ENCODE measurements around the gene GABBR2.

Gene GABBR2

DNA sequence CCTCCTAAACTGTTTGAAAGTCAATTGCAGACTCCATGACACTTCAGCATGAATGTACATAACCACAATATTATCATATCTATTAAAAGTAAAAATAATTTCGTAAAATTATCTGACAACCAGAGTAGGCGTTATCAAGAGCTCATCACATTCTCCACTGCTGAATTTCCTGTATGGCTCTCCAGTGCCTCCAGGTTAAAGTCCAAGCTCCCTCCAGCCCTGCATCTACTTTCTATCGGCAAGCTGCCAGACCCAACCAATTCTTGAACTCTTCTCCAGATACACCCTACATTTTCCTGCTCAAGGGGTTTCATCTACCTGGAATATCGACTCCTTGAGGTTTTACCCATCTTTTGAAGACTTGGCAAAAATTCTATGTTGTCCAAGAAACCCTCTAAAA lies 378.8 kb downstream of the GABBR2 start:
- H3K27me3 ChIP-seq (ENCODE audit: control insufficient read depth, insufficient read depth, low read length): no peaks in the 10 kb centered on the region
- no peaks in the 10 kb centered on the region for H3K79me2 ChIP-seq
- no peak overlapping the region for H3K27ac ChIP-seq
- H3K9ac ChIP-seq: no peak overlapping the region
- TF ChIP-seq, protein P1, sequence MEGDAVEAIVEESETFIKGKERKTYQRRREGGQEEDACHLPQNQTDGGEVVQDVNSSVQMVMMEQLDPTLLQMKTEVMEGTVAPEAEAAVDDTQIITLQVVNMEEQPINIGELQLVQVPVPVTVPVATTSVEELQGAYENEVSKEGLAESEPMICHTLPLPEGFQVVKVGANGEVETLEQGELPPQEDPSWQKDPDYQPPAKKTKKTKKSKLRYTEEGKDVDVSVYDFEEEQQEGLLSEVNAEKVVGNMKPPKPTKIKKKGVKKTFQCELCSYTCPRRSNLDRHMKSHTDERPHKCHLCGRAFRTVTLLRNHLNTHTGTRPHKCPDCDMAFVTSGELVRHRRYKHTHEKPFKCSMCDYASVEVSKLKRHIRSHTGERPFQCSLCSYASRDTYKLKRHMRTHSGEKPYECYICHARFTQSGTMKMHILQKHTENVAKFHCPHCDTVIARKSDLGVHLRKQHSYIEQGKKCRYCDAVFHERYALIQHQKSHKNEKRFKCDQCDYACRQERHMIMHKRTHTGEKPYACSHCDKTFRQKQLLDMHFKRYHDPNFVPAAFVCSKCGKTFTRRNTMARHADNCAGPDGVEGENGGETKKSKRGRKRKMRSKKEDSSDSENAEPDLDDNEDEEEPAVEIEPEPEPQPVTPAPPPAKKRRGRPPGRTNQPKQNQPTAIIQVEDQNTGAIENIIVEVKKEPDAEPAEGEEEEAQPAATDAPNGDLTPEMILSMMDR (IDR thresholded peaks at IDR 0.05): no peak
- no peak overlapping the region for H3K4me3 ChIP-seq (ENCODE audit: low read depth, low read length)
- H3K4me1 ChIP-seq: no peaks in the 10 kb centered on the region
- H3K9me3 ChIP-seq (ENCODE audit: control insufficient read depth, low read length): no peaks in the 10 kb centered on the region
- H3K4me2 ChIP-seq (ENCODE audit: low read length): no peak overlapping the region
- no peak overlapping the region for H2AFZ ChIP-seq
- no peaks in the 10 kb centered on the region for H3K36me3 ChIP-seq (ENCODE audit: control insufficient read depth, insufficient read depth, low read length)

DNA sequence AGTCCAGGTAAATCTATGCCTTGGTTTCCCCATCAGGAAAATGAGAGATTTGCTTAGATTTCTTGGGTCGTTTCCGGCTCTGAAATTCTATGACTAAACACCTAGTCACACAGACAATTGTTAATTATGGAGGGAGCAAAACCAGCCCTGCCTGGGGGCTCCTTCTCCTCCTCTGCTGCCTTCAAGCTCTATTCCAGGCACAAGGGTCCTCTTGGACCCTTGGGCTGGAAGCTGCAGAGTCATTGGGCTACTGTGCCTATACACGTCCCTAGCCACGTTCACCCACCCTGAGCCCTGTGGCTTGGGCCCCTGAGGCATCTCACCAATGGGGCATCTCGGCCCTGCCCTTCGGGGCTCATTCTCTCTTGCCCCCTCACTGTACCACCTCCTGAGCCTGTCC lies 379.5 kb downstream of the GABBR2 start:
- TF ChIP-seq, protein P1 (IDR thresholded peaks at IDR 0.05): no peak
- no peak overlapping the region for H3K4me2 ChIP-seq (ENCODE audit: low read length)
- no peaks in the 10 kb centered on the region for H3K4me1 ChIP-seq
- H3K9ac ChIP-seq: no peak overlapping the region
- H3K27ac ChIP-seq: no peak overlapping the region
- H3K27me3 ChIP-seq (ENCODE audit: control insufficient read depth, insufficient read depth, low read length): no peaks in the 10 kb centered on the region
- H2AFZ ChIP-seq: no peak overlapping the region
- H3K36me3 ChIP-seq (ENCODE audit: control insufficient read depth, insufficient read depth, low read length): no peaks in the 10 kb centered on the region
- no peaks in the 10 kb centered on the region for H3K9me3 ChIP-seq (ENCODE audit: control insufficient read depth, low read length)
- H3K4me3 ChIP-seq (ENCODE audit: low read depth, low read length): no peak overlapping the region
- H3K79me2 ChIP-seq: no peaks in the 10 kb centered on the region

GRCh38 chr9:98328770-98329169 lies 380.0 kb downstream of the GABBR2 start:
- no peak overlapping the region for H3K27ac ChIP-seq
- H3K4me1 ChIP-seq: no peaks in the 10 kb centered on the region
- H3K9ac ChIP-seq: no peak overlapping the region
- H3K27me3 ChIP-seq (ENCODE audit: control insufficient read depth, insufficient read depth, low read length): no peaks in the 10 kb centered on the region
- no peaks in the 10 kb centered on the region for H3K36me3 ChIP-seq (ENCODE audit: control insufficient read depth, insufficient read depth, low read length)
- H3K4me3 ChIP-seq (ENCODE audit: low read depth, low read length): no peak overlapping the region
- no peak overlapping the region for H3K4me2 ChIP-seq (ENCODE audit: low read length)
- no peaks in the 10 kb centered on the region for H3K79me2 ChIP-seq
- no peak overlapping the region for H2AFZ ChIP-seq
- H3K9me3 ChIP-seq (ENCODE audit: control insufficient read depth, low read length): no peaks in the 10 kb centered on the region
- TF ChIP-seq, protein P1 (IDR thresholded peaks at IDR 0.05): no peak

GRCh38 chr9:98328141-98328540 lies 380.6 kb downstream of the GABBR2 start:
- H2AFZ ChIP-seq: no peak overlapping the region
- no peak overlapping the region for H3K4me3 ChIP-seq (ENCODE audit: low read depth, low read length)
- H3K27me3 ChIP-seq (ENCODE audit: control insufficient read depth, insufficient read depth, low read length): no peaks in the 10 kb centered on the region
- no peak overlapping the region for H3K4me2 ChIP-seq (ENCODE audit: low read length)
- H3K79me2 ChIP-seq: no peaks in the 10 kb centered on the region
- TF ChIP-seq, protein P1 (IDR thresholded peaks at IDR 0.05): no peak
- no peak overlapping the region for H3K9ac ChIP-seq
- H3K36me3 ChIP-seq (ENCODE audit: control insufficient read depth, insufficient read depth, low read length): no peaks in the 10 kb centered on the region
- H3K9me3 ChIP-seq (ENCODE audit: control insufficient read depth, low read length): no peaks in the 10 kb centered on the region
- H3K4me1 ChIP-seq: no peaks in the 10 kb centered on the region
- H3K27ac ChIP-seq: no peak overlapping the region

GRCh38 chr9:98327249-98327561 lies 381.5 kb downstream of the GABBR2 start:
- H3K4me2 ChIP-seq (ENCODE audit: low read length): no peak overlapping the region
- no peaks in the 10 kb centered on the region for H3K9me3 ChIP-seq (ENCODE audit: control insufficient read depth, low read length)
- no peak overlapping the region for H3K9ac ChIP-seq
- H3K4me1 ChIP-seq: no peaks in the 10 kb centered on the region
- TF ChIP-seq, protein P1 (IDR thresholded peaks at IDR 0.05): no peak
- H3K4me3 ChIP-seq (ENCODE audit: low read depth, low read length): no peak overlapping the region
- H3K79me2 ChIP-seq: no peaks in the 10 kb centered on the region
- H2AFZ ChIP-seq: no peak overlapping the region
- H3K36me3 ChIP-seq (ENCODE audit: control insufficient read depth, insufficient read depth, low read length): no peaks in the 10 kb centered on the region
- no peaks in the 10 kb centered on the region for H3K27me3 ChIP-seq (ENCODE audit: control insufficient read depth, insufficient read depth, low read length)
- no peak overlapping the region for H3K27ac ChIP-seq
